Parathyroid adenoma (tissue), 2 donors: ENCODE results near the gene UNC13C.

Source experiments
- H2AFZ ChIP-seq: fragments of 300-600 bp; sonication (generic); one replicate; pipeline ENCODE4 v1.7.0; 2017; ENCODE audit warnings: antibody characterized with exemption, mild to moderate bottlenecking
- H3K27ac ChIP-seq: fragments of 300-600 bp; sonication (generic); one replicate; pipeline ENCODE4 v1.7.0; 2017
- H3K27me3 ChIP-seq: fragments of 300-600 bp; sonication (generic); one replicate; pipeline ENCODE4 v1.7.0; 2017; ENCODE audit warnings: low read length; ENCODE audit not compliant: control insufficient read depth, insufficient read depth
- H3K36me3 ChIP-seq: fragments of 300-600 bp; sonication (generic); one replicate; pipeline ENCODE4 v1.7.0; 2017; ENCODE audit warnings: low read length; ENCODE audit not compliant: control insufficient read depth, insufficient read depth
- H3K4me1 ChIP-seq: fragments of 300-600 bp; sonication (generic); one replicate; pipeline ENCODE4 v1.7.0; 2017; ENCODE audit warnings: control low read depth
- H3K4me2 ChIP-seq: fragments of 300-600 bp; sonication (generic); one replicate; pipeline ENCODE4 v1.7.0; 2017; ENCODE audit warnings: low read length
- H3K4me3 ChIP-seq: fragments of 300-600 bp; sonication (generic); one replicate; pipeline ENCODE4 v1.7.0; 2017; ENCODE audit warnings: low read depth, low read length
- H3K79me2 ChIP-seq: fragments of 300-600 bp; sonication (generic); one replicate; pipeline ENCODE4 v1.7.0; 2017; ENCODE audit warnings: control low read depth
- H3K9ac ChIP-seq: fragments of 300-600 bp; sonication (generic); one replicate; pipeline ENCODE4 v1.7.0; 2017; ENCODE audit warnings: mild to moderate bottlenecking
- H3K9me3 ChIP-seq: fragments of 300-600 bp; sonication (generic); one replicate; pipeline ENCODE4 v1.7.0; 2017; ENCODE audit warnings: low read length; ENCODE audit not compliant: control insufficient read depth
- CTCF ChIP-seq: fragments of 300-600 bp; sonication (generic); IDR thresholded peaks from one replicate; pipeline ENCODE4 v1.7.0; 2017; ENCODE audit warnings: antibody characterized with exemption, mild to moderate bottlenecking
- donor health status: primary hyperparathyroidism.

UNC13C gene

GRCh38 chr15:54102704-54103103 lies 124.5 kb downstream of the UNC13C start:
- H3K9ac ChIP-seq: no peak overlapping the region
- no peak for TF ChIP-seq CTCF
- H3K9me3 ChIP-seq: no peaks in the 10 kb centered on the region
- no peaks in the 10 kb centered on the region for H3K79me2 ChIP-seq
- H3K27me3 ChIP-seq: no peaks in the 10 kb centered on the region
- H3K27ac ChIP-seq: no peak overlapping the region
- H3K36me3 ChIP-seq: no peaks in the 10 kb centered on the region
- H2AFZ ChIP-seq: no peak overlapping the region
- H3K4me3 ChIP-seq: no peak overlapping the region
- H3K4me2 ChIP-seq: no peak overlapping the region
- H3K4me1 ChIP-seq: no peaks in the 10 kb centered on the region

- TF ChIP-seq CTCF: no peak
- Histone ChIP-seq H3K4me2 (no peak overlapping the region), H3K27ac (no peak overlapping the region), H2AFZ (no peak overlapping the region), H3K9me3 (no peaks in the 10 kb centered on the region), H3K4me3 (no peak overlapping the region), H3K79me2 (no peaks in the 10 kb centered on the region), H3K4me1 (no peaks in the 10 kb centered on the region), H3K36me3 (no peaks in the 10 kb centered on the region), H3K9ac (no peak overlapping the region), H3K27me3 (no peaks in the 10 kb centered on the region)
These were observed 130.8 kb downstream of the UNC13C start for GRCh38 chr15:54109014-54109413.

GRCh38 chr15:54119051-54119450 lies 140.8 kb downstream of the UNC13C start:
- Histone ChIP-seq H3K4me3 (no peak overlapping the region), H3K27me3 (no peaks in the 10 kb centered on the region), H3K36me3 (no peaks in the 10 kb centered on the region), H3K4me2 (no peak overlapping the region), H3K79me2 (no peaks in the 10 kb centered on the region), H3K9ac (no peak overlapping the region), H3K9me3 (no peaks in the 10 kb centered on the region), H3K27ac (no peak overlapping the region), H3K4me1 (no peaks in the 10 kb centered on the region), H2AFZ (no peak overlapping the region)
- no peak for TF ChIP-seq CTCF

- Histone ChIP-seq H3K79me2 (no peaks in the 10 kb centered on the region), H3K9me3 (no peaks in the 10 kb centered on the region), H3K27ac (no peak overlapping the region), H3K4me2 (no peak overlapping the region), H2AFZ (no peak overlapping the region), H3K27me3 (no peaks in the 10 kb centered on the region), H3K9ac (no peak overlapping the region), H3K4me3 (no peak overlapping the region), H3K36me3 (no peaks in the 10 kb centered on the region), H3K4me1 (no peaks in the 10 kb centered on the region)
- TF ChIP-seq CTCF: no peak
These were observed 142.8 kb downstream of the UNC13C start for GRCh38 chr15:54120949-54121463.

- no peak for TF ChIP-seq CTCF
- no peaks in the 10 kb centered on the region for H3K36me3 ChIP-seq
- H3K27ac ChIP-seq: no peak overlapping the region
- no peak overlapping the region for H3K9ac ChIP-seq
- no peak overlapping the region for H3K4me2 ChIP-seq
- no peaks in the 10 kb centered on the region for H3K9me3 ChIP-seq
- no peaks in the 10 kb centered on the region for H3K4me1 ChIP-seq
- H3K27me3 ChIP-seq: no peaks in the 10 kb centered on the region
- H2AFZ ChIP-seq: no peak overlapping the region
- no peaks in the 10 kb centered on the region for H3K79me2 ChIP-seq
- H3K4me3 ChIP-seq: no peak overlapping the region
These were observed 149.3 kb downstream of the UNC13C start for GRCh38 chr15:54127574-54127973.
